NCI-H2081 (cell line): ENCODE results near the gene PACRG.

ENCODE experiments used
- DNase-seq, 2 experiments: peaks; one replicate each; lab custom pipeline; 2025; lab: John Stamatoyannopoulos, UW

PACRG gene

DNA sequence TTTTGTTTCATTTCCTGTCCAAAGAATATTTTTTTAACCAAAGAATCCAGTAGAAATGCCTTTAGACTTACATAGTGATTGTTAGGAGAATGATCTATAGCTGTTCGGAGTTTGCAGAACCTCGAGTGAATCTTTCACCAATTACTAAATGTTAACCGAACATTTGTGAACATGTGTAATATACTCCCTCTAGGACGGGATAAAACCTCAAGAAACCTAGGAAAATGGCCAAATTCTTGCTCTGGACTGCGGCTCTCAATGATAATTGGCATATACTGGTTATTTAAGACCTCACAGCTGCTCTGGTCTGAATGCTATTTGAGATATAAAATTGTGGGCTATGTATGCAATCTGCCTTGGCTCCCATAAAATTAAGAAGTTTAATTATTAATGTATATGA is 137.1 kb downstream of the PACRG start:
- DNase-seq = no peak

DNA sequence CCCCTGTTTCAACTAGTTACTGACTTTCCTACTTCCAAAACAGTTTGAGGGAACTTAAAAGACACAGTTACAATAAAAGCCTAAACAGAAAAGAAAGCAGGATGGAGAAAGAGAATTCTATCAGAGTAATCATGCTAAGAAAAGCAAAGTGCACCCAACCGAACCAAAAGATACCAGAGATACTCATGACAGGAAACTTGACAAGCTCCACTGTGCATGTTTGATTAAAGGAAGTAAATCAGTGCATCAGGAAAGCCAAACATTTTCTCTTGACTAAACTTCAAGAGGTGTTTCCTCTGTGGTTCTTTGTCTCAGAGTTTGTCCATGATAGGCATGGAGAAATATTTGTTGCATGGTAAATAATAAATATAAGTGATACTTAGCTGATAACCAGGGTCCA is 138.9 kb downstream of the PACRG start:
- DNase-seq = no peak

DNA sequence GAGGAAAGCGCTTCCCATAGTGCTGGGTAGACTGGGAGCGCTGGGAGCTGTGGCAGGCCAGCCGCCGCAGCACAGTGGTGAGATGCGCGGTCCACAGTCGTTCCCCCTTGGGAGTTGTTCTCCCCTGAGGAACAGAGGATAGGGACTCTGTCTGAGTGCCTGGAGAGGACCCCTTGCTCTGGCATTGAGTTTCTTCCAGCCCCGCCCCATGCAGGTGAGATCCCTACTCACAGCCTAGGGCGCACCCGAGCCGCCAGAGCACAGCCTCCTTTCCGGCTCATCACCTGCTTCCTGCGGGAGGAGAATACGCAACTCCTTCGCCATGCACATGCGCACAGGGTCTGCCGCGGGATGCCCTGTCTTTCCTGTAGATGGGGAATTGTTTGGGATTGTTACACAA is 140.6 kb downstream of the PACRG start:
- no peak for DNase-seq

DNA sequence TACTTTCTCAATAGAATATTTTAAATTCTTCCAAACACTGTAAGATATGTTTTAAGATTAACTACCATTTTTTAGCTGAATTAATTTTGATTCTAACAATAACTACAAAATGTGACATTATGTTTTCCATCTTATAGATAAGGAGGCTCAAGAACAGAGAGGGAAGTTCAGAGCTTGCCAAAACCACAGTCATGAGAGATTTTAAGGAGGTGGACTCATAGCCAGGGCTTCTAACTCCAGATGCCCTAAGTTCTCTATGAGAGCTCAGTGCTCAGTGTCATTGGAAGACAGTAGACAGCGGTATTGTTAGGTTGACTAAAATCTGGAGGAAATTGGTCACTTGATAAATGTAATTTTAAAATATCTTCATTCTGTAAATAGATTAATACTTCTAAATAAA is 144.2 kb downstream of the PACRG start:
- DNase-seq = no peak

DNA sequence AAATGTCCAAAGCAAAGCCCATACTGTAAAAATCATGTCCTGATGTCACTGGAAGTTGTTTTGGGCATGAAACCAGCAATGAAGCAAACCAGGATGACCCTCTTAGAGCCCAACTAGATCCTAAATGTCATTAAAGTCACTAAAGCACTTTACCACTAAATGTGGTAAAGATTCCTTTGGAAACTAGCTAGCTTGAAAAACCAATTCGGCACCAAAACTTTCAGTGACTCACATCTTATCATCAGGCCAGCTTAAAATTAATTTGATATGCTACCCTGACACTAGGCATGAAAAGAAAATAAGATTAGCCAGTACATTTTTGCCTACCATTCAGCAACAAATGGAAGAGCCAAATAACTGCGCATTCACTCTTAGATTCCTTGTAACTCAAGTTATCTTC is 145.8 kb downstream of the PACRG start:
- DNase-seq = no peak

DNA sequence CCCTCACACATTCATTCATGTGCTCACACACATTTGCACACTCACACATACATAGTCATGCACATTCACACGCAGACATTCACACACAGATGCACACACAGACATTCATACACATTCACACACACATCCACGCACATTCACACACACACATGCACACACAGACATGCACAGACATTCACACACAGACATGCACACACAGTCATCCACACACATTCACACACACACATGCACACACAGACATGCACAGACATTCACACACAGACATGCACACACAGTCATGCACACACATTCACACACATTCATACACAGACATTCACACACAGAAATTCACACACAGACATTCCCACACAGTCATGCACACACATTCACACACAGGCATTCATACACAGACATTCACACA is 147.3 kb downstream of the PACRG start:
- no peak for DNase-seq

DNA sequence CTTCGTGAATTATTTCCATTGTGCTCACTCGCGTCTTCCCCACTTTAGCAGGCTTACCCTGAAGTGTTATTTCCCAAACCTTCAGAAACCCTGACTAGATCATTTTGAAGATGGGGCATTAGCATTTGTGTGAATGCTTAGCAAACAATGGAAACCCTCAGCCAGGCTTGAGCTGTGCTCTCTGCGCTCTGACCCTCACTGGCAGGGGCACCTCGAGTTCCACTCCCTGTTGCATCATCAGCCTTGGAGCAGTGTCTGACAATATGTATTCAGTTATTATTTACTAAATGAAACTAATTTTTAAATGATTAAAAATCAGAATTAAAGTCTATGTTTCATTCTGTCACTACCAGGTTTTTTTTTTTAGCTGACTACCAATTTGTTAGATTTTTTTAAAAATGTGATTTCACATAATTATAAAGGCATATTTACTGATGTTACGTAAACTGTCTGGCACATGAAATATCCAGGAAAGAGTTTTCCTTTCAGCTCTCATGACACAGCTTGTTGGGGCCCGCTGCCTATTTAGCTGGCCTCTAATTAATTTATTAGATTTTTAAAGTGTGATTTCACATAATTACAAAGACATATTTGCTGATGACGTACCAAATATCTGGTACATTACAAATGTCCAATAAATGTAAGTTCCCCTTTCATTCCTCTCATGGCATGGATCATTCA is 155.2 kb downstream of the PACRG start:
- DNase-seq = no peak

DNA sequence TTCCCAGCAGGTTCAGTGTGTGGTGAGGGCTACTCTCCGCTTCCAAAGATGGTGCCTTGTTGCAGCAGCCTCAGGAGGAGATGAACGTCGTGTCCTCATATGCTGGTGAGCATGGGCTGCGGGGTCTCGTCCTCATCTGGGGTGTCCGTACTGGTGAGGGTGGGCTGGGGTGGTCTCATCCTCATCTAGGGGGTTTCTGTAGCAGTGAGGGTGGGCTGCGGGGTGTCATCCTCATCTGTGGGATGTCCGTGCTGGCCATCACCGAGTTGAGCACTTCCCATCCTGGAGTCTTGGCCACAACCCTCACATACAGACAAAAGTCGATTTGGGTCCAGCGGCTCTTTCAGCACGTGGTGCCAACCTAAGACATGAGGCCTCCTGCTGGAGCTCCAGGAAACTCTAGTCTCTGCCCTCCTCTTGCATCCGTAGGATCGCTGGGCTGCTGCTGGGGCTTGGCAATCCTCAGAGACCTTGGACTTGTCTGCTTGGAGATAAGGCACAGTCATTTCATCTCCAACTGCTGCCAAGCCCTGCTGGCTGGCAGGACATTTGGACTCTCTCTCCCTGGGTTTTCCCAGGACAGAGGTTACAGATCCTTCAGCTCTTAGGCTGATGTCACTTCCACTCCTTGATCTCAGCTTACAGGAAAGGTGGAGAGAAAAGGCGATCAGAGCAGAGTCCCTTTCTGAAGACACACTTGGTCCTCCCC is 160.4 kb downstream of the PACRG start:
- no peak for DNase-seq

DNA sequence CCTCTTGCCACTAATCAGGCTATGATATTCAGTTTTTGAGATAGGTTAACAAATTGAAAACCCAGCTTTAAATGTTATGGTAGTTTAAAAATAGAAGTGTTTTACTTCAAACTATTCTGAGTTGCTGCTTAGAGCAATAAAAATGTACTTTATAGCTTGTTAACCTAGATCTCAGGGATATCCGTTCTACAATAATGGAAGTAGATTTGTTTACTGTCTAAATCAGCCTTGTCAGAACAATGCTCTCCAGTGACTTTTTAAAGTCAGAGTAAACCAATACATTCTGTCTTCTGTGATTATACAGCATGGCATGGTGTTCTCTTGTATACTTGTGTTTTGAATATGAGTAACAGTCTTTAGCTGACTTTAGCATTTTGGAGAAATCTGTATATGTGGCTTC is 161.5 kb downstream of the PACRG start:
- no peak for DNase-seq

DNA sequence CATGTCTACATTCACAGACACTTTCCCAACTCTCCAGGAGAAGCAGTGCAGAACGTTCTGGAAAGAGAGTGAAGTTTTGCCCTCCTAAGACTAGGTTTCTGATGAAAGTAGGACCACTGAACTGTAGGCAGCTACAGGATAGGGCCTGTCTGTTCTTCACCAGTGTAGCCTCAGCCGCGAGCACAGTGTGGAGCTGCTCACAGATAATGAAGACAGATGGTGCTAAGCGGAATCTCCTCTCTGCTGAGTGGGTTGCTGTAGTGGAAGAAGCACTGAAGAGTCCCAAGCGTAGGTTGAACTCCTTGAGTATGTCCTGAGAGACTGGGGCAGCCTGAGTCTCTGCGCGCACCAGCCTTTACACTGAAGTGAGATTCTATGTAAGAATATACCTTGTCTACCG is 170.2 kb downstream of the PACRG start:
- DNase-seq = no peak

DNA sequence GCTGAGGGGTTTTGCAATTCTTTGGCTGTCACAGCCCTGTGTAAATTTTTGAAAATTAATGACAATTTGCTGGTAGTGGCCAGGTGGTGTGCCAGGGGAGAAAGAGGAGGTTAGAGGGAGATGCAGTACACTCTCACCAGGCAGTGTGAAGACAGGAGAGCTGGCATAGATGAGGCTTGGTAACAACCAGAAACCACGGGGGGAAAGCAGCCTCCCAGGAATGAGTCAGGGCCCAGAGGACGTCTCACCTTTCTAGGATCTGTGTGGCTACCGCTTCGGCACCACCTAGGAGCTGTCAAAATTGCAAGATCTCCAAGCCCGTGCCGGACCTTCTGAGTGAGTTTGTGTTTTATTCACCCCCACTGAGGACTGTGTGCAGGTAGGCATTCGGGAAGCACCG is 171.4 kb downstream of the PACRG start:
- no peak for DNase-seq

DNA sequence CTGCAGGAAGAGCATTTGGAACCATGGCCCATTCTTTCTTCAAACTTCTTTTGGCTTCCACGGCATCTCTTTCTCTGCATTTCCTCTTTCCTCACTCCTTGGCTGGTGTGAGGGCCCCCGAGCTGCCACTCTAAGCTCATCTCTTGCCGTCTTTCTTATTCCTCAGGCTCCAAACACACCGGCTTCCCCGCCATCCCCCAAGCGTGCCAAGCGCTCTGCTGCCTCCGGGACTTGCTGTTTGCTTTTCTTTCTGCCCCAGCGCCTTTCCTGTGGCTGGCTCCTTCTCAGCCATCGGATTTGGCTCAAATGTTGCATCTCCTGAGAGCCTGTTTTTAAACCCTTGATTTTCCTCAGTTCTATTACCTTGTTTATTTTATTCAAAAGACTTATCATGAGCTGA is 172.7 kb downstream of the PACRG start:
- no peak for DNase-seq

DNA sequence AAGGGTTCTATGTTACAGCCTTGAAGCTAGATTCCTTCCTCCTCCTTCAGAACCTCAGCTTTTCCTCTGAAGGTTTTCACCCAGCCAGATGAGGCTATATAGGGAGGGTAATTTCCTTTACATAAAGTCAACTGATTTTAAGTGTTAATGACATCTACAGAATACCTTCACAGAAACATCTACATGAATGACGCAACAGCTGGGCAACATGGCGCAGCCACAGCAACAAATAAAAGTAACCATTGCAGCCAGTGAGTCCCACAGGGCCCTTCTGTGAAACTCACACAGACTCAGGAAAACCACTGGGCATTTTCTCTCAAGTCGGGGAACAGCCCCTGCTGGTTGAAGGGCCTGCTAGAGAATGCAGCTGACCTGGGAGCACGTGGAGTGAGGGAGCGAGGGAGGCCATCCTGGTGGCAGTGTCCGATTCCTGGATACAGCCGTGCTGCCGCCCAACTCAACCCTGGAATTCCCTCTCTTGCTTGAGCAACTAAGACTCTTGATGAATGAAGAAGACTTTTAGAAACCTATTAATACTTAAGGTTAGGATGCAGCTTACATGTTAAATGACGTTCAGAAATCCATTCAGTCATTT is 176.4 kb downstream of the PACRG start:
- no peak for DNase-seq

DNA sequence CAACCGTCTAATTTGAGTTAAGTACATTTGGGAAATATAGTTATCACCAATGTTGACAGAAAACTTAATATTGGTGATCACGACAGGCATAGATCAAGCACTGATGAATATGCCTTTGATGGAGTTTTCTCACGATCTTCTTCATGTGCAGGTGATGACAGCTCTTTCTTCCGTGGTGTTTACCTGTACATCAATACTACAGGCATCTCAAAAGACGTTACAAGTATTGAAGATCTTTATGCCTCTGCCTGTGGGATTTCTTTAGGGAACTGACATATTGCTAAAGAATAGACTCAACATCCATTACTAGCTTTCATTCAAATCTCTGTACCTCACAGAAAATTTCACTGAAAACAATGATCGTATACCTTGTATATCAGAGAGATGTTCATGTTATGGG is 178.7 kb downstream of the PACRG start:
- DNase-seq = no peak

DNA sequence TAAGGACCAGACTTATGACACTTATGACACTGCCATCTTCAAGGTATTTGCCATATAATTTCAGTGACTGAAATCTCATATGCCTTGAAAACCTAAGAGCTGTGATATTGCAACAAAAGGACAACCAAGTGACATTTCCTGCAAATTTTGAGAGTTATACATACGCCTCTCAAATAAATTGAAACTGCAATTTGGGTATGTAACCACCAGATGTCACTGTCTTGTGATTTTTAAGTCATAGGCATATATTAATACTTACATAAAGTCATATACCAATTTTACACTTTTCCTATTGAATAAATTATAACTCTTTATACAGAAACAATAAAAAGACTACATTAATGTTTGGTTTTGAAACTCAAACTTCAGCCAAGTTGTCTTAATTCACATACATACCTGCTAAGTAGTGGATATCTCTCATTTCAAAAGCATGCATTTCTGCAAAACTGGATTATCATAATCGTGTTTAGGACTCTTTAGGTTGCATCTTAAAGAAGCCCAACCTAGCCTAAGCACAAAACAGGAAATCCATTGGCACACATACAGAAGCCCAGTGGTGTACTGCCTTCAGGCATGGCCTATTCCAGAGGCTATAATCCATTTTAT is 180.2 kb downstream of the PACRG start:
- no peak for DNase-seq

DNA sequence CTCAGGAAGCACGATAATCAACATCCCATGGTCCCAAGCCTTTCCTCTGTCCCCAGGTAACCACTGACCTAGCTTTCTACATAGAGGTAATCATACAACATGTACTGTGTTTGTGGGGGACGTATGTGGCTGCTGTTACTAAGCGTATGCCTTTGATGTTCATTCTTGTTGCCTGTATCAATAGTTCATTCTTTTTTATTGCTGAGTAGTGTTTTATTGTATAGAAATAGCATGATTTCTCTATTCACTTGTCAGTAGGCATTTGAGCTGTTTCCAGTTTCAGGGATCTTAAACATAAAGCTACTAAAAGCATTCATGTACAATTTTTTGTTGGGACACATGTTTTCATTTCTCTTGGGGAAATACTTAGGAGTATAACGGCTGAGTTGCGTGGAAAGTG is 185.4 kb downstream of the PACRG start:
- no peak for DNase-seq

DNA sequence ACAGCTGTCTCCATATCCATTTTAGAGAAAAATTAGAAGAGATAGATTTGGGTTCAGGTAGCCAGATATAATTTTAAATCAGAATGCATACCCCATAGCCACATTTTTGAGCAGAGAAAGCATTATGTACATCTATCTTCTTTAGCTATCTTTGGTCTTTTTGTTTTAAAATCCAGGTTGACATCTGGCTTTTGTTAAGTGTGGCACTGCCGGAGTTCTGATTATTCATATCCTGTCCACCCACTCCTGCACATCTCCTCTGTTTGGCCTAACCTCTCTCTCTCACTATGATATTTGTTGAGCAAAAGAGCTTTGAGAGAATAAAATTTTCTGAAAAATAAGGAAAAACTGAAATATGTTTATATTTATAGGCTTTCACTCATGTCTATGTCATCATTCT is 189.7 kb downstream of the PACRG start:
- no peak for DNase-seq

DNA sequence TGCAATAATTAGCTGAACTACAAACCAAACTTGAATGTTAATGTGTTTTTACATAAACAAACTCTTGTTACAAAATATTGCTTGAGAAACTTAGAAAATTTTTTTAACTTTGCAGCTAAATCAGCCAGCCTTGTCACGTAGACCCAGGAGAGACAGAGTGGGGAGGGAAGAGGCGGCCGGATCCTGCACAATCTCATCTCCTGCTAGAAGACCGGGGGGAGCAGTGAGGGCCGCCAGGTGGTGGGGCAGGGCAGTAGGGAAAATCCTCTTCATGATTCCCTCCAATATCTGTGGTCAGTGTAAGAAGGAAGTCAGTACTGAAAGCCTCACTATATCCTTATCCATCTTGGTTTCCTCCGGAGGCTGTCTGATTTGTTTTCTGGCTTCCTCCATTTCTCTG is 193.3 kb downstream of the PACRG start:
- DNase-seq = no peak

DNA sequence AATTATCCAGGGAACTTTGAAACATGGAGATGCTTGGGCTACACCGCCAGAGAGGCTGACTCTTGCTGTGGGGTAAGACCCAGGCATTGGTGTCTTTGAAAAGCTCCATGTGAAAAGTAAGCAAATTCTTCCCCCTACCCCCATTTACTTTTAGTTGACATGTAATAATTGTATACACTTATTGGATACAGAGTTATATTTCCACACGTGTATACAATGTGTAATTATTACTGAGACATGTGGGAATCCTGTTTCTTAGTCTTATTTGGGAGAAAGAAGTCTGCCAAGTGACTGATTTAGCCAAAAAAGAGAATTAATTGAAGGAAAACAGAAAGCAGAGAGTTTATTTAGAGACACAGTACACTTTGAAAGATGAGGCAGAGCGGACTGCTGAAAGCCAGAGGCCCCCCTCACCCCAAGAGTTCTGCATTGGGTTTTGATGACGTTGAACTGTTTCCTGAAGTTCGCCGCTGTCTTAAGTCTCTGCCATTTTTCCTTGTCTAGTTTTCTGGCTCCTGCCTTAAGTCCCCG is 193.8 kb downstream of the PACRG start:
- no peak for DNase-seq

DNA sequence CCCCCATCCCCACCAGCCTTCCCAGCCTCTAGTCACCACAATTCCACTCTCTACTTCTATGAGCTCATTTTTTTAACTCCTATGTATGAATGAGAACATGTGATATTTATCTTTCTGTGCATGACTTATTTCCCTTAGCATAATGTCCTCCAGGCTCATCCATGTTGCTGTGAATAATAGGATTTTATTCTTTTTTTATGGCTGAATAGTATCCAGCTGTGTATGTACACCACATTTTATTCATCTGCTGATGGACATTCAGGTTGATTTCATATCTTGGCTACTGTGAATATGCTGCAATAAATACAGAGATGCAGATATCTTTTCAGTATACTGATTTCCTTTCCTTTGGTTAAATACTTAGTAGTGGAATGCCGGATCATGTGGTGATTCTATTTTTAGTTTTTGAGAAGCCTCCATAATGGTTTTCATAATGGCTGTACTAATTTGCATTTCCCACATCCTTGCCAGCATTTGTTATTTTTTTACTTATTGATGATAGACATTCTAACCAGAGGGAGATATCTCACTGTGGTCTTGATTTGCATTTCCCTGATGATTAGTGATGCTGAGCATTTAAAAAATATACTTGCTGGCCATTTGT is 194.9 kb downstream of the PACRG start:
- no peak for DNase-seq

DNA sequence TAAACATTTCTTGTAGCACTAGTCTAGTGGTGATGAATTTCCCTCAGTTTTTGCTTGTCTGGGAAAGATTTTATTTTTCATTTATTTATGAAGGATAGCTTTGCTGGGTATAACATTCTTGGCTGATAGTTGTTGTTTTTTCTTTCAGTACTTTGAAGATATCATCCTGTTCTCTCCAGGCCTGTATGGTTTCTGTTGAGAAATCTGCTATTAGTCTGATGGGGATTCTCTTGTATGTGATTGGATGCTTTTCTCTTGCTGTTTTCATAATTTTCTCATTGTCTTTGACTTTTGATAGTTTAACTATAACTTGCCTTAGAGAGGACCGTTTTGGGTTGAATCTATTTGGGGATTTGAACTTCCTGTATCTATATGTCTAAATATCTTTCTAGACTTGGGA is 207.1 kb downstream of the PACRG start:
- DNase-seq = no peak

DNA sequence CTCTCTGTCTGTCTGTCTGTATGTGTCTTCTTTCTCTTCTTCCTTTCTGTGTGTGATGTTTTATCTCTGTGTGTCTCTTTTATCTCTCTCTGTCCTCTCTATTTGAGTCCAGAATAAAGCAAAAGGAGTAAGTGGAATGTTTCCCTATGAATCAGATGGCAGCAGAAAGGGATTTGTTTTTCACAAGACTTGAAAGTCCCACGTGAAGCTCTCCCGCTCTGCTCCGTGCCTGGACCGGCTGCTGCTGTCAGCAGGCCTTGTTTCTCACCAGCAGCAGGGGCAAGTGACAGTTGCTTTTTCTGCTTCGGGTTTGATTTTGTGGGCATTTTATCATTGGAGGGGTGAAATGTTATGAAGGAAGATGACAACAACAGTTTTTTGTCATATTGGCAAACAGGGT is 212.7 kb downstream of the PACRG start:
- no peak for DNase-seq

DNA sequence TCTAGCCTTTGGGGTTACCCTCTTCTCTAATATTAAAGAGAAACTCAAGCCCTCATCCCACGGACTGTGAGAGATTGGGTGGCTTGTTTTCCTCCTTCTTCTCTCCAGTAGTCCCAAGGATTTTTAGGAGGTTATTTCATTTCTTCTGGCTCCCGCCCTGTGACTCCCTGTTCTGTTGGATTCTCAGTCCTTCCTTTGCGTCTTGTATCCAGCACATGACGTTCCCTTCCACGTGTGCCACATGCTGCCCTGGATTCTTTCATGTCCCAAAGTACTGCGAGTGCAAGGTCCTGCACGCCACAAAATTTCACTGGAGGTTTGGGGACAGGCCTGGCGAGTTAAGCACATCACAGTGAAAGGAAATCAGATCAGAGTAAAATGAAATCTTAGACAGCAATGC is 213.4 kb downstream of the PACRG start:
- no peak for DNase-seq
